Measurements from ENCODE around the gene WIPF3.

GRCh38 chr7:29914180-29914579 is 107.9 kb downstream of the WIPF3 start:
- TF ChIP-seq EZH2phosphoT487 (IDR thresholded peaks at IDR 0.05; ENCODE audit: insufficient read depth, low read depth) (no peak), EZH2 (IDR thresholded peaks at IDR 0.05; ENCODE audit: insufficient read depth, poor library complexity, severe bottlenecking) (no peak)

Data from GM23248 (cell line).